Testis (tissue), 2 donors: ENCODE data around the gene DNAJC13.

Source experiments
- CTCF ChIP-seq, 3 experiments: fragments of 450-650 bp in 2 of 3; fragments of 200-600 bp in 1 of 3; sonication (generic) in 1 of 3; IDR thresholded peaks; one replicate each; pipeline ENCODE4 v1.5.1; 2016 to 2019; ENCODE audit warnings: antibody characterized with exemption in 3 of 3, mild to moderate bottlenecking in 2 of 3, moderate library complexity in 1 of 3
- POLR2A ChIP-seq: fragments of 450-650 bp; IDR thresholded peaks from one replicate; pipeline ENCODE4 v1.6.1; 2017; ENCODE audit warnings: antibody characterized with exemption, mild to moderate bottlenecking, moderate library complexity

GRCh38 chr3:132421832-132422231 lies 4.5 kb downstream of the DNAJC13 start:
- TF ChIP-seq CTCF (IDR thresholded peaks at IDR 0.05), result no peak
- no peak for TF ChIP-seq POLR2A
